GM19099 (cell line): ENCODE measurements around the gene DENND2D.
A peak's percentile ranks its signal among the peaks of the same experiment; 100 is the strongest.

Experiments used
- POLR2A ChIP-seq: IDR thresholded peaks from 3 replicates; pipeline ENCODE4 v1.6.1; 2011; ENCODE audit warnings: low read depth; ENCODE audit not compliant: insufficient read length; ENCODE audit errors: extremely low read depth

The DENND2D gene

DNA sequence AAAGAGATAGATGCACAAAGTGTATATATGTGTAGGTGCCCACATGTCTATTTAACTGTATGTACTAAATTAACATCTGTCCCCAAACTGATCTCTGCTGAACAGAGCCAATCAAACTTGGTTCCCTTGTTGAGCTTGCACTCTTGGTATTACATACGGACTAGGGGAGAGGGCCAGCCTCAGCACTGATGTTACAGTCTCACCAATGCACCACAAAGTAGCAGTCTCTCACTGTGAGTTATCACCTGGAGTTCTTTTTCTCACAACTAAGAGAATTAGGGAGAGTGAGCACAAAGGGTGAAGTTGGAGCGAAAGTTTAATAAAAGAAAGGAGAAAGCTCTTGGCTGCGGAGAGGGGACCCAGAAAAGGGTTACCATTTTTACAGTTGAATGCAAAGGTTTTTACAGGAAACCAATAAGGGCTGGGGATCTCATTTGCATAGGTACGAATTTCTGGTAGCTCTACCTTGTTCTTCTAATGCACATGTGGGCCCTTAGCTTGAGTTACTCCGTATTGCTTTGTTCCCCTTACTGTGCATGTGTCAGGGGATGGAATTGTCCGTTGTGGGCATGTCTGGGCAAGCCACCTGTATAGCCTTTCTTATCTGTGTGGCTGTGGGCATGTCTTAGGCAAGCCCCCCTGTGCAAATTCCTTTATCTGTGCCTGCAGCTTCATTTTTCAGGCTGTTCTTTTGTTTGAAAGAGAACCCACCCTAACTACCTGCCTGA is 13.8 kb upstream of the DENND2D start:
- TF ChIP-seq POLR2A, result peak; percentile 61

DNA sequence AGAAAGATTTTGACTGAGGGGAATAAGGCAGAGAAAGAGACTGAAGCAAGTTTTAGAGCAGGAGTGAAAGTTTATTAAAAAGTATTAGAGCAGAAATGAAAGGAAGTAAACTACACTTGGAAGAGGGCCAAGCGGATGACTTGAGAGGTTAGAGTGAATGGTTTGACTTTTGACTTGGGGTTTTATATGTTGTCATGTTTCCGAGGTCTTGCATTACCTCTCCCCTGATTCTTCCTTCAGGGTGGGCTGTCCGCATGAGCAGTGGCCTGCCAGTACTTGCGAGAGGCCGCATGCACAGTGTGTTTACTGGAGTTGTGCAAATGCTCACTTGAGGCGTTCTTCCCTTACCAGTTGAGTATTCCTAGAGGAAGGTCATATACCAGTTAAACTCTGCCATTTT is 13.0 kb upstream of the DENND2D start:
- no peak for TF ChIP-seq POLR2A

DNA sequence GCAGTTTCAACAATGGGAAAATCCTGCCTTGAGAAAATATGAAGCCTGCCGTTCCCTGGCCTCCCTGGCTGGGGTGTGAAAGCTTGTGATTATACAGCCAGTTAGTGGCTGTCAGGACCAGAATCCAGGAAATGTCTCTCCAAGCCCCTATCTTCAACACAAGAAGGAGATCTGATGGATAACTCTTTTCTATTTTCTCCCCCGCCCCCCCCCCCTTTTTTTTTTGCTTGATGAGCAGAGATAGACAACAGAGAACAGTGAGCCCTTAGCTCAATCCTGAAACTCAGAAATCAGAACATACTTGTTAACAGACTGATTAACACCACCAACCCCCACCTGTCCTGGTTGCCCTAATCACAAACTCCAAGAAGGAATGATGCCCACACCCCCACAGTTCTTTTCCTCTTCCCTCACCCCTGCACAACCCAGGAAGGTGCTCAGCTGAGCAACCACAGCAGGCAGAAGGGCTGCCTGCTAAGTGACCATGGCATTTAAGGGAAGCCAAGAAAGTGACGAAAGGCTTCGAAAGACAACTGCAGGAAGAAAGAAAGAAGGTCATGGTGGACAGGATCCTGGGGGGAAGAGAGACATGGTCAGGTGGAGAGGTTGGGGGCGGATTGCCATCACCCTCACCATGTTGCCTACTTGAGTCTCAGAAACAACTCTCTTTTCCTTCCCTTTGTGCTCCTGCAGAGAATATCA is 12.3 kb upstream of the DENND2D start:
- no peak for TF ChIP-seq POLR2A

DNA sequence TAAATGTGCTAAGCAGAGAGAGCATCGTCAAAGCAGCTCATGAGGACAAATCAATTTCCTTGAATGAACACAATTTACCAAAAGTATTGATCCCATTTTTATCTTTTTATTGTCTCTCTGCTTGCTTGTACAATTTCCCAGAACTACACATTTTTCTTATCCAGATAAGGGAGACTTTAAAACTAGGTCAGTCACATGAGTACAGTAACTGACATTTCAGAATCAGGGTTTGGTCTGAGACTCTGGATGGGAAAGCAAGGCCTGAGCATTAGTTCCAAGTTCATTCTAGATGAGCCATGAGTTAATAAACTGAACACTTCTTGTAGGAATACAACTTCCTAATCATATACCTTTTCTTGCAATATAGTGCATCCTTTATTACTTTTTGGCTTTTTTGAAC is 11.5 kb upstream of the DENND2D start:
- no peak for TF ChIP-seq POLR2A

DNA sequence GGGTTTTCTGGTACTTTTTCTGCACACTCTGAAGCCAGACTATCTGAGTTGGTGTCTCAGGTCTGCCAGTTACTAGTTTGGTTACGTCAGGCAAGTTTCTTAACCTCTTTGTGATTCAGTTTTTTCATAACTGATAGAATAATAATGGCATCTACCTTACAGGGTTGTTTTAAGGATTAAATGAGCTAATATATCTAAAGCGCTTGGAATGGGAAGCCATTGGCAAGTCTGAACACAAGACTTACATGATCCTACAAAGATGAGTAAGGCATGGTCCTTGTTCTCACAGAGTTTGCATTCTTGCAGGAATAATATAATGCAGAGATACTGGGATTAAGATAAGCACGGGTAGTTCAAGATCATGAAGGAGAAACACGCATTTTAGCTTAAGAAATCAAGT is 9.2 kb upstream of the DENND2D start:
- no peak for TF ChIP-seq POLR2A

DNA sequence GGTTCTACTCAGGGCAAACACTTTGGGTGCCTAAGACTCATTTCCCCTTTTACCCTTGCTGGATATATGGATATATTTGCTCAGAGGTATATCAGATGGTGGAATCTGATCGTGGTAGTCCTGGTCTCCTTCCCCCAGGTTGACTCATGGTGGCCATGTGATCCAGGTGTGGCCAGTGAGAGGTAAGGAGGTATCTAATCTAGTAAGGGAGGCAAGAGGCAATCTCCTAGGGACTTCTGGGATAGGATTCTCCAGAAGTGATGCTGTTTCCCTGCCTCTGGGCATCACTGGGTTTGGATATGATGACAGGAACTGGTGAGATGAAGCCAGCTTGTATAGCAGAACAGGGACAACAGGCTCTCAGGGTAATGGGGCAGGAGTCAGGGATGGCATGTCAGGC is 8.5 kb upstream of the DENND2D start:
- TF ChIP-seq POLR2A, result no peak

DNA sequence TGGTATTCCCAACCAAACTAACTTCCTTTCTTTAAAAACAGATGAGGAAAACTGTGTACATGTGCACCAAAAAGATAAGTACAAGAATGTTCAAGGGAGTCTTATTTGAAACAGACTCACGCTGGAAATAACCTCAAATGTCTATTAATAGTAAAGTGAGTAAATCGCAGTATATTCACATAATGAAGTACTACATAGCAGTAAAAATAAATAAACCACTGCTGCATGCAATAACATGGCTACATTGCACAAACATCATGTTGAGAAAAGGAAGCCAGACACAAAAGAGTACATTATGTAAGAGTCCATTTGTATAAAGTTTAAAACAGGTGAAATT is 5.2 kb upstream of the DENND2D start:
- no peak for TF ChIP-seq POLR2A

DNA sequence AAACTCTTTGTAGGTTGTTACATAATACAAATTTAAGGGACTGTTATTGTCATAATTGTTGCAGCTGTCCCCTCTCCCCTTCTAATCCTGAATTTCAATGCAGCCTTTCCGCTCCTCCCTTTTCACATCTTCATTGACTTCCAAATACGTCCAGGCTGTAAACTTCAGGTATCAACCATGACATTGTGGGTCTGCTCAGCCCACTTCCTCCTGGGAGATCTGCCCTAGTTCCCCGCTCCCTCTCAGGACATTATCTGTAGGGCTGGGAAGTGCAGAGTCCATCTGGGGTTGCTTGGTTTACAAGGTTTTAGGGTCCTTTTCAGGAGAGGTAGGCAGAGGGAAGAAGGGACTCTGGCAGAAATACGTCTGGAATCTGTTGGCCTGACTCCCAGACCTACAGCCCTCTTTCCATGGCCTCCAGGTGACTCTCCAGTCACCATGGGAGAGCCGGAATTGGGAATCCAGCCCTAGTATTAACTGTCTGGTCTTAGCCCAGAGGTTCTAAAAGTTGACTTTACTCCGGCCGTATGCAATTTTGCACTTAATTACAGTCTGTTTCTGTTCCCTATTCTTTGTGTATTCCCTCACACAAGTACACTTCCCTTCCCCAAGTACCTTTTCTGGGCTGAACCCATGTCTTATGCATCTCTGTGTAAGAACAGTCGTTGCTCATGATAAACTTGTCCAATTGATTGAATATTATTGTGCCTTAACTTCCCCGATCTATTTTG is 4.7 kb upstream of the DENND2D start:
- TF ChIP-seq POLR2A, result no peak

DNA sequence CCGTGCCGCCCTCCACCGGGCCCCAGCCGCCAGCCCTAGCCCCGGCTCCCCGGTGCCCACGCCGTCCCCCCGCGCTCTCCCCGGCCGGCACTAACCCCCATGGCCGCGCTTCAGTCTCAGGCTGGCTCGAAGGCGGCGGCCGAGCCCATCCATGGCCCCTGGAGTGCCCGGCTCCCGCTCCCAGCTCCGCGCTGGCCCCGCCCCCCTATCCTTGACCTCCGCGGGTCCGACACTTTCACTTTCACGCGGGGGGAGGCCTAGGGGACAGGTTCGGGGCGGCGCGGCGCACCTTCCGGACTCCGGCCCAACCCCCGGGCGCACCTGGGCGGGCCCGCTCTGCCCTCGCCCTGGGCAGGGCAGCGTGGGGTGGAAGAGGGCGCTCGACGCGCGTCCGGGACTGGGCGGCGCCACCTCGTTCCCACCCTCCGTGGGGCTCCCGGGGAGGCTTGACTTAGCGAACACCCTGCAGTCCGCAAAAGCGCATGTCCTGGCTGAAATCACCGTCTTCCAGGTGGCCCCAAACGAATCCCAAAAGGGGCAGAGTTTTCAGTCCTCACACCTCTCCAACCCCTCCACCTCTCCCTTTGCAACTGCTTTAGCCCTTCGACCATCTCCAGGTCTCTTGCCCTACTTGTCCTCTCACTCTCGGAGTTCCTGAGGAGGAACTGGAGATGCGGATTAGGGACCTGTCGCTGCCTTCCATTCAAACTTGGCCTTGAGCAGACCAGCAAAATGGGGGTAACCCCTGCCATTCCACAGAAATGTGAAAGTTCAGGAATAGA is 3.9 kb upstream of the DENND2D start:
- peak; percentile 61 for TF ChIP-seq POLR2A

DNA sequence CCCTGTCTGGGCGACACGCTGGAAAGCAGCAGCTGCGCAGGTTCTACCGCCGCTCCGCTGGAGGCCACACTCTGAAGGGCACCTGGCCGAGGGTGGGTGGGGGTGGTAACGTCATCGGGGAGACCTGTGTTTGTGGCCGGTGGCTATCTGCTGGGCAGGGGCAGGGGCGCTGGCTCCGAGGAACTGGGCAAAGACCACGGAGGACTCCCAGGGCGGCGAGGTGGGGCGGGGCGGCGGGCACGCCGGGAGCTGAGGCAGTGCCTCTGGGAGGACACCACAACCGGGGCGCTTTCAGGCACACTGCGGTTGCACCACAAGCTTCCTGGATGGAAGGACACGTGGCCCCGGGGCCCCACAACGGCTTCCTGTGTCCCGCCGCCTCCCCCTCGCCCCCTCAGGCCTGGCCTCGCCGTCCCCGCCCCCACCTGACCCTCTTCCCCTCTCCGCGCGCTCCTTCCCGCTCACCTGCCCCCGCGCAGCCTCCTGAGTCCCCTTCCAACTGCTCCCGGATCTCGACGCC is 3.3 kb upstream of the DENND2D start:
- TF ChIP-seq POLR2A, result peak; percentile 71

DNA sequence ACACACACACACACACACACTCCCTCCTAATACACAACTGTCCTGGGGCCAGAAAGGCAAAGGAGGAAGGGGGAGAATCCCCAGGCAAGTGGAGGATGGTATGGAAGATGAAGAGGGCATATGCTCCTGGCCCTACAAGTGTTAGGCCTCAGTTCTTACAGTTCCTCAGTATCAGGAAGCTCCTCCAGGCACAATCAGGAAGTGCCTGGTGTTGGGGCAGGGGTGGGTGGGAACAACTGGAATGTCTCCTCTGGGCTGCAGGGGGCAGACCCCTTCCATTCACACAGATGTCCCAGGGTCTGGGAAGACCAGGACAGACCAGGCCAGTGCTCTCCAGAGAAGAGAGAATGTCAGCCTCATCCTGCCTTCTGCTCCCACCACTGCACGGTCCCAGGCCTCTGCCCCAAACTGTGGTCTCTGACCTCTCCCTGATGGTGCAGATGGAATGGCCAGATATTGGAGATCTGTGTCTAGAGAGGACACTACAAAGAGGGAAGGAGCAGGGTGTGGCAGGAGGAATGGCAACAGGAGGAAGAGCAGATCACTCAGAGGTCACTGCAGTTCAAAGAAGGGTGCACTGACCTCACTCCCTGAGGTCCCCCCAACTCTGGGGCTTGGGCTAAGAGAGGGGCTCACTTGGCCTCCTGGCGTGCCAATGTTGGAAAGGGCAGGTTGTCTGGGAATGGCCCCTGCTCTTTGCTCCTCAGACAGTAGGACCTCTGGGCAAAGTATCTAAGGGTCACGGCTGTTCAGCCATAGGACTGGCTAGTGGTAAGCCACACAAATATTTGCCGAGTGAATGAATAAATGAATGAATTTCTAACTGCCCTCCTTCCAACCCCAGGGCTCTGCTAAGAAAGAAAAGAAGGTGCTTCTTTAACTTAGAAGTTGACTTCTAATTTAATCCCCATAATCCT is 2.5 kb upstream of the DENND2D start:
- no peak for TF ChIP-seq POLR2A

DNA sequence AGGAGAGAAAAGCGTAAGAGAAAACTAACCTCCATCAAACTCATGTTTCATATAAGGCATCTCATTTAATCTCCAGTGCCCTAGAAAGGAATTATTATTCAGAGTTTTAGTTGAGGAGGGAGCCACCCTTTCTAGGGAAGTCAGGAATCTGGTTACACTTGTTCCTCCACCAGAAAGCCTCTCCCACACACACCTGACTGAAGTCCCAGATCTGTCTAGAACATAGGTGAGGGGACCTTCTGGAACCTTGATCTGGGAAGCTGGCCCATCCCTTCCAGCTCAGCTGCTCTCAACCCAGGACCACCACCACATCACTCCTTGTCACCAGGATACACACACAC is 1.9 kb upstream of the DENND2D start:
- no peak for TF ChIP-seq POLR2A

DNA sequence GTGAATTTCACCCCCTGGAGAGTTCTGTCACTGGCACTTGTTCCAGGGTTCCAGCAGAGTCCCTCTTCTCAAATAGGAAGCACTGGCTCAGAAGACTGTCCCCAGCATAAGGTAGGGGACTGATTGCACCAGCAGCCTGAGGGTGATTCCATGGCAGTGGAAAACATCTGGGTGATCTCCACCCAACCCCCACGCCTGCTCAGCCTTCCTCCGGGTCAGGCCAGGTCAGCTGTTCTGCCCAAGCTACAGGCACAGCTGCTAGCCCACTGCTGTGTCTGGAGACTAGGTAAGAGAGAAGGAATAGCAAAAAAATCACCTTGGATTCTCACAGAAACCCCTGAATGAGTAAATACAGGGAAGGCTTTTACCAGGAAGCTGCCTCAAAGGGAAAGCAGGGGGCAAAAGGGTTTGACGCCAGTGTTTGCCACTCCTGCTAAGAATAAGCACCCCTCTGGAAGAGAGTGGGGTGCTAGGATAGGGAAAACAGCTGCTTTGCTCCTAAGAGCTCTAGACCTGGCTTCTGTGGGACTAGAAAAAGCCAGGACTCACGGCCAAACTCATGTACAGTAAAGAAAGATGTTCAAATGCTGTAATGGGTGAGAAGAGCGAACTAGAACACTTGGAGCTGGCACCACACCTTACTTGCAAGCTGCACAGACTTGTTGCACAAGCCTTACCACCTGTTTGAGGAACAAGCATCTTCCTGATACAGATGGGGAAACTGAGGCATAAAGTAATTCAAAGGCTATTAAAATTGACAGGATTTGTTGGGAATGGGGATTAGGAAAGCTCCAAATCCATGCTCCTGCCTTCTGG is 1.0 kb upstream of the DENND2D start:
- TF ChIP-seq POLR2A, result no peak
